ENCODE measurements around the gene TNIK.
"Not testable (repeated sequence)": the region's sequence is repeated elsewhere in the genome, so short reads cannot be mapped to it uniquely, and the experiment has no call there.

DNA sequence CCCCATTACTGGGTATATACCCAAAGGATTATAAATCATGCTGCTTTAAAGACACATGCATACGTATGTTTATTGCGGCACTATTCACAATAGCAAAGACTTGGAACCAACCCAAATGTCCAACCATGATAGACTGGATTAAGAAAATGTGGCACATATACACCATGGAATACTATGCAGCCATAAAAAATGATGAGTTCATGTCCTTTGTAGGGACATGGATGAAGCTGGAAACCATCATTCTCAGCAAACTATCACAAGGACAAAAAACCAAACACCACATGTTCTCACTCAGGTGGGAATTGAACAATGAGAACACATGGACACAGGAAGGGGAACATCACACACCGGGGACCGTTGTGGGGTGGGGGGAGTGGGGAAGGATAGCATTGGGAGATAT lies 155.7 kb downstream of the TNIK start:
- not testable (repeated sequence) for TF ChIP-seq CTCF, POLR2AphosphoS5 (IDR thresholded peaks at IDR 0.05)

All from prostate gland (tissue), 2 donors.